Ectodermal cell (in vitro differentiated cells): ENCODE data around the gene FAM234A.

Experiments used
- H3K27ac ChIP-seq: 2 replicates; pipeline ENCODE4 v1.7.0; 2013; ENCODE audit warnings: mild to moderate bottlenecking, low read depth, low read length; ENCODE audit not compliant: insufficient read depth, poor library complexity, severe bottlenecking
- H3K27me3 ChIP-seq: 2 replicates; pipeline ENCODE4 v1.7.0; 2013; ENCODE audit warnings: mild to moderate bottlenecking, low read length; ENCODE audit not compliant: insufficient read depth, control insufficient read depth, poor library complexity, severe bottlenecking
- H3K36me3 ChIP-seq: one replicate; pipeline ENCODE4 v1.7.0; 2013; ENCODE audit warnings: low read length; ENCODE audit not compliant: control insufficient read depth, insufficient read depth
- H3K4me1 ChIP-seq: one replicate; pipeline ENCODE4 v1.7.0; 2013; ENCODE audit warnings: low read length; ENCODE audit not compliant: control insufficient read depth, insufficient read depth
- H3K4me3 ChIP-seq: 2 replicates; pipeline ENCODE4 v1.7.0; 2013; ENCODE audit warnings: low read depth, low read length, control low read depth; ENCODE audit not compliant: insufficient read depth
- H3K9me3 ChIP-seq: 2 replicates; pipeline ENCODE4 v1.7.0; 2013; ENCODE audit warnings: mild to moderate bottlenecking, low read length, moderate library complexity; ENCODE audit not compliant: control insufficient read depth
- WGBS, 2 experiments: methylation state at CpG; one replicate each; pipeline ENCODE4 v1.1.7; 2013; ENCODE audit warnings: missing lambda C conversion rate in 2 of 2; 5-methylcytosine and 5-hydroxymethylcytosine counted together

FAM234A gene

GRCh38 chr16:272633-273546, 38.3 kb downstream of the FAM234A start:
- H3K4me3 ChIP-seq, result no peak overlapping the region
- H3K27me3 ChIP-seq, result peaks cover 42% of the 10 kb centered on the region
- no peak overlapping the region for H3K27ac ChIP-seq
- H3K4me1 ChIP-seq, result no peaks in the 10 kb centered on the region
- 87 to 89% methylated on average over 36 of the region's 36 CpGs for WGBS, 2 experiments
- no peaks in the 10 kb centered on the region for H3K9me3 ChIP-seq
- no peaks in the 10 kb centered on the region for H3K36me3 ChIP-seq

- Histone ChIP-seq H3K9me3 (no peaks in the 10 kb centered on the region), H3K27ac (no peak overlapping the region), H3K4me1 (no peaks in the 10 kb centered on the region), H3K27me3 (peaks cover 48% of the 10 kb centered on the region), H3K4me3 (no peak overlapping the region), H3K36me3 (no peaks in the 10 kb centered on the region)
- WGBS, 2 experiments, result 91 to 92% methylated on average over 30 of the region's 30 CpGs
Observed at GRCh38 chr16:273547-274421, 39.2 kb downstream of the FAM234A start.

DNA sequence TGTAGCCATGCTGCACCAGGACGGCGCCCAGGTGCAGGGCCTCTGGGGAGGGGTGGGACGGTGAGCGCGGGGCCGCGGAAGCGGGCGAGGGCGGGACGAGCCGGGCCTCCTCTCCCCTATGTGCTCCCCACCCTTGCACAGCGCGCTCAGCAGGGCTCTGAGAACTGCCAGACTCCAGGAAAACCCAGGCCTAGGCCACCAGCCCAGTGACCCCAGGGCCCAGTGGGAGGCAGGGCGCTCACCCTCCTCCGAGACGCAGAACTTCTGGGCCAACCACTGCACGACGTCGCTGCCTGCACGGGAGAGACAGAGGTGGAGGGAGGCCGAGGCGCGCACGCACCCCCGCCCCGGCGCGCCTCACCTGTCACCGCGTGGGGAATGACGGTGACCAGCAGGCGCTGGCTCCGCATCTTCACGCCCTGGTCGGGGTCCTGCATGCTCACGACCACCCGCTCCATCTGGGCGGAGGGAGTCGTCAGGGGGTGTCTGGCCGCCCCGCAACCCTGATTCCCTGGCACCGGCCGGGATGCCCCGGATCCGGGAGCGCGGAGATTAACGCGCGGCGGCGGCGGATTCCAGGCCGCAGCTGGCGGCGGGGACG, 40.5 kb downstream of the FAM234A start:
- H3K27me3 ChIP-seq, result peaks cover 62% of the 10 kb centered on the region
- peak overlapping the region; percentile 35 for H3K4me3 ChIP-seq
- WGBS, 2 experiments, result 5% methylated on average over 58 of the region's 58 CpGs
- no peak overlapping the region for H3K27ac ChIP-seq
- no peaks in the 10 kb centered on the region for H3K4me1 ChIP-seq
- H3K9me3 ChIP-seq, result no peaks in the 10 kb centered on the region
- no peaks in the 10 kb centered on the region for H3K36me3 ChIP-seq

DNA sequence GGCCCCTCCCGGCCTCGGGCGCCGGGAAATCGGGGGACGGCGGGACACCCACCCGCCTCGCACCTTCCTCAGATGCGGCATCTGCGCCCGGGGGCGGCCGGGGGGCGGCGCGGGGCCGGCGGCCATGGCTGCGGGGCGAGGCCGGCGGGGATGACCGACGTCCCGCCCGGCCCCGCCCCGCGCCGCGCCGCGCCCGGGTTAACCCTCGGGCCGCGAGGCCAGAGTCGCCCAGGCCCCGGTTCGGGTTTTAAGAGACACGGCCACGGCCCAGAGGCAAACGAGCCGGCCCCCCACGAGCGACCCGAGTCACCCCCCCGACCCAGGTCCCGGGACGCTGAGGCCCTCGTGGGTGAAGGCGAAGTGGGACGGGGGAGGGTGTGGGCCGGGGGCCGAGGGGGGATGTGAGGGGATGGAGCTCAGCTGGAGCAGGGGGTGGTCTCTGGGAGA, 41.2 kb downstream of the FAM234A start, which contains the start of gene RGS11:
Gene RGS11, minus strand, starts transcription at position 159 of the 447 bp plus-strand sequence. Its CDS starts 33 bp downstream, at position 126.
- WGBS, 2 experiments, result 7 to 8% methylated on average over 56 of the region's 56 CpGs
- H3K4me1 ChIP-seq, result peaks cover under 1% of the 10 kb centered on the region
- H3K4me3 ChIP-seq, result peak within 1 kb of the TSS; percentile 35
- no peak within 1 kb of the TSS for H3K27ac ChIP-seq
- H3K36me3 ChIP-seq, result no peaks in the 10 kb centered on the region
- peaks cover 66% of the 10 kb centered on the region for H3K27me3 ChIP-seq
- no peaks in the 10 kb centered on the region for H3K9me3 ChIP-seq

DNA sequence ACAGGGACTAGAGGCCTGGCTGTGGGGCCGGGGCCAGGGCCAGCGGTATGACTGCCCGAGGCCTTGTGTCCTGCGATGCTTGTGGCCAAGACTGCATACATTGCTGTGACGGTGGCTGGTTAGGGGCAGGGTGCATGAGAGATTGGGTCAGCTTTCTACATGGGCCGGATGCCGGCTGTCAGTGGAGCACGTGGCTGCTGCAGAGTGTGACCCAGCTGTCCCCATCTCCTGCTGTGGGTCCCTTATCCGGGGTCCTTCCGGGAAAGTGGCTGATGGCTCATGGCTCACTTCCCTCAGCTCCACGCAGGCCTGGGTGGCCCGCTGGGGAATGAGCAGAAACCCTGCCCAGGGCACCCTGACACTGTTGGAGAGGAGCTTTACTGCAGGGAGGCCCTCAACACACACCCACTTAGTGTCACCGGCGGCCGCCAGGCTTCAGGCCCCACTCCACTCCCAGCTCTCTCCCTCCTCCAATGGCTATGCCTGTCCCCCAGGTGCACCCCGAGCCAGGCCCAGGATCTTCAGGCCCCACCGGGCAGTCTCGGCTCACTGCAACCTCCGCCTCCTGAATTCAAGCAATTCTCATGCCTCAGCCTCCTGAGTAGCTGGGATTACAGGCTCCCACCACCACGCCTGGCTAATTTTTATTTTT, 41.9 kb downstream of the FAM234A start:
- H3K27me3 ChIP-seq, result peaks cover 74% of the 10 kb centered on the region
- 85 to 89% methylated on average over 20 of the region's 20 CpGs for WGBS, 2 experiments
- H3K4me3 ChIP-seq, result no peak overlapping the region

GRCh38 chr16:278863-279366, 44.3 kb downstream of the FAM234A start:
- no peaks in the 10 kb centered on the region for H3K9me3 ChIP-seq
- no peak overlapping the region for H3K27ac ChIP-seq
- H3K27me3 ChIP-seq, result peaks cover 71% of the 10 kb centered on the region
- H3K4me3 ChIP-seq, result no peak overlapping the region
- H3K4me1 ChIP-seq, result peaks cover 7% of the 10 kb centered on the region
- no peaks in the 10 kb centered on the region for H3K36me3 ChIP-seq
- WGBS, 2 experiments, result 79 to 81% methylated on average over 6 of the region's 6 CpGs

More for the DNA sequence above, 41.9 kb downstream of the FAM234A start:
- no peaks in the 10 kb centered on the region for H3K9me3 ChIP-seq
- peaks cover 7% of the 10 kb centered on the region for H3K4me1 ChIP-seq
- H3K36me3 ChIP-seq, result no peaks in the 10 kb centered on the region
- no peak overlapping the region for H3K27ac ChIP-seq

DNA sequence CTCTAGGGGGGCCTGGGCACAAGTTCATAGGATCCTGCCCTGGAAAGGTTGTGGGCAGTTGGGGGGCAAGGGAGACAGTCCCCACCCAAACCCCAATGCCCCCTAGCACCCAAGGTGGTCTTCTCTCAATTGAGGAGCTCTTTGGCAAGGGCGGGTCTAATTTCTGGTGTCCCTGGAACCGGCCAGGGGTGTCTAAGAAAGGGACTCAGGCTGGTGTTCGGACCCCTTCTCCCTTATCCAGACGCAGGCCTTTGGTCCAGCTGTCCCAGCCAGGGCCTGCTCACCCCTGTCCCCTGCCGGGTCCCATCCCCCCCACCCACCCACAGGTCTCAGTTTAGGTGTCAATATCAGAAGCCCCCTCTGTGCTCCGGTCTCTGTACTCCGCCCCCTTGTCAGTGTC, 44.9 kb downstream of the FAM234A start:
- no peaks in the 10 kb centered on the region for H3K36me3 ChIP-seq

DNA sequence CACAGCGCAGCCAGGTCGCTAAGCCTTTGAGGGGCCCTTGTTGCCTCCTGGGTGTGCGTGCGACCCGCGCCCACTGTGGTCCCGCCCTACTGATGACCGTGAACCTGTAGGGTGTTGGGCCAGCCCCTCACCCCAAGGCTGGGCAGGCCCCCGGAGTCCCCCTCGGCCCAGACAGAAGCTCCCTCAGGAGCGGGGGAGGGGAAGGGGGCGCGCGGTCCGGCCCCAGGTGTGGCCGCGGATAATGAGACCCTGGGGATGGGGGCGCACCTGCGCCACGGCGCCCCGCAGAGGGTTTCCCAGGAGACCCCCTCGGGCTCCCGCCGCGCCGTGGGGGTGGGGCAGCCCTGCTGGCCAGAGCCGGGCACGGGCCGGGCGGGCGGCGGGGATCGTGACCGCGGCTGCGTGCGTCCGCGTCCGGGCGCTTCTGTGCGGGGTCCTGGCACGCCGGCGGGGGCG, 45.4 kb downstream of the FAM234A start:
- Histone ChIP-seq H3K27ac (no peak overlapping the region), H3K9me3 (no peaks in the 10 kb centered on the region), H3K4me3 (no peak overlapping the region), H3K27me3 (peaks cover 59% of the 10 kb centered on the region), H3K4me1 (peaks cover 7% of the 10 kb centered on the region), H3K36me3 (no peaks in the 10 kb centered on the region)
- WGBS, 2 experiments, result 10% methylated on average over 47 of the region's 47 CpGs

More for the DNA sequence above, 44.9 kb downstream of the FAM234A start:
- Histone ChIP-seq H3K27ac (no peak overlapping the region), H3K27me3 (peaks cover 64% of the 10 kb centered on the region), H3K9me3 (no peaks in the 10 kb centered on the region), H3K4me3 (no peak overlapping the region), H3K4me1 (peaks cover 7% of the 10 kb centered on the region)
- 76 to 83% methylated on average over 7 of the region's 7 CpGs for WGBS, 2 experiments

DNA sequence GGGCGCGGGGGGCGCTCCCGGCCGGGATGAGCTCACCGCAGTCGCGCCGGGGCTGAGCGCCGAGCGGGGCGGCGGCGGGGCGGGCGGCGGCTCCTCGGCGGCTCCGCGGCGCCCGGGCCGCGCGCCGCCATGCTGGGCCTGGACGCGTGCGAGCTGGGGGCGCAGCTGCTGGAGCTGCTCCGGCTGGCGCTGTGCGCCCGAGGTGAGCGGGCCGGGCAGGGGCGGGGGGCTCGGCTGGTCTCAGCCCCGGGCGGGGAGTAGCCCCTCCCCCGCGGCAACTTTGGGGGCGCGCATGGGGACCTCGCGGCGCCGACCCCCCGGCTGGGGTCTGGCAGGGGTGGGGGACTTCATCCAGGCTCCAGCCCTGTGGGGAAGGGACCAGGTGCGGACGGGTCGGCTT, 45.9 kb downstream of the FAM234A start, which contains the start of gene ARHGDIG:
Gene ARHGDIG, plus strand, starts transcription at position 40 of the 400 bp plus-strand sequence. Its CDS starts 90 bp downstream, at position 130.
- Histone ChIP-seq H3K27ac (no peak within 1 kb of the TSS), H3K4me3 (peak within 1 kb of the TSS; percentile 45), H3K9me3 (no peaks in the 10 kb centered on the region), H3K36me3 (no peaks in the 10 kb centered on the region), H3K4me1 (peaks cover 7% of the 10 kb centered on the region), H3K27me3 (peaks cover 54% of the 10 kb centered on the region)
- WGBS, 2 experiments, result 1% methylated on average over 54 of the region's 54 CpGs
